Measurements from ENCODE around the gene KRTAP2-1.
"Not testable (repeated sequence)": the region's sequence is repeated elsewhere in the genome, so short reads cannot be mapped to it uniquely, and the experiment has no call there.

Gene KRTAP2-1

GRCh38 chr17:41057547-41057946, 10.4 kb upstream of the KRTAP2-1 start:
- Histone ChIP-seq H3K27ac (ENCODE audit: extremely low read depth, low read depth, low read length) (no peak overlapping the region), H3K36me3 (ENCODE audit: control insufficient read depth in 2 of 2, insufficient read depth in 1 of 2, low read length in 2 of 2) (no peaks in the 10 kb centered on the region), H3K4me1 (ENCODE audit: control insufficient read depth, insufficient read depth, low read length) (no peaks in the 10 kb centered on the region), H3K4me3 (ENCODE audit: low read depth, low read length) (no peak overlapping the region), H3K9me3 (ENCODE audit: control insufficient read depth, insufficient read depth, low read depth, low read length) (no peaks in the 10 kb centered on the region)
- ChIA-PET CTCF (no interaction called here), POLR2A (no interaction called here)
- TF ChIP-seq ZNF146 (tag by site-specific recombination; IDR thresholded peaks at IDR 0.05), result peak; percentile 94
- 0 out of 2 replicates have a peak, but pooled peaks have one; percentile 63 for TF ChIP-seq ZNF280D (tag by site-specific recombination; IDR thresholded peaks at IDR 0.05)
- TF ChIP-seq ZNF10 (tag by site-specific recombination; IDR thresholded peaks at IDR 0.05), result no peak

- H3K9me3 ChIP-seq (ENCODE audit: control insufficient read depth, insufficient read depth, low read depth, low read length); H3K36me3 ChIP-seq (ENCODE audit: control insufficient read depth in 2 of 2, insufficient read depth in 1 of 2, low read length in 2 of 2); H3K4me1 ChIP-seq (ENCODE audit: control insufficient read depth, insufficient read depth, low read length); H3K27ac ChIP-seq (ENCODE audit: extremely low read depth, low read depth, low read length); POLR2A ChIA-PET; H3K4me3 ChIP-seq (ENCODE audit: low read depth, low read length); CTCF ChIA-PET: not testable (repeated sequence)
Measured at GRCh38 chr17:41055130-41055529, 8.0 kb upstream of the KRTAP2-1 start, which contains the start of gene KRTAP2-2. TSS of gene KRTAP2-2 (minus strand) at chr17:41055230. CDS start at chr17:41055211, 19 bp downstream.

- H3K4me1 ChIP-seq (ENCODE audit: control insufficient read depth, insufficient read depth, low read length); CTCF ChIA-PET; H3K27ac ChIP-seq (ENCODE audit: extremely low read depth, low read depth, low read length); H3K4me3 ChIP-seq (ENCODE audit: low read depth, low read length); H3K9me3 ChIP-seq (ENCODE audit: control insufficient read depth, insufficient read depth, low read depth, low read length); POLR2A ChIA-PET; H3K36me3 ChIP-seq (ENCODE audit: control insufficient read depth in 2 of 2, insufficient read depth in 1 of 2, low read length in 2 of 2): not testable (repeated sequence)
- TF ChIP-seq GLIS1 (tag by site-specific recombination; IDR thresholded peaks at IDR 0.05) (peak; percentile 51; the same call in 1 of the 2 replicates), ZIC2 (tag by site-specific recombination; IDR thresholded peaks at IDR 0.05) (peak; percentile 75)
Measured at GRCh38 chr17:41054556-41054955, 7.4 kb upstream of the KRTAP2-1 start.

- ChIA-PET CTCF (no interaction called here), POLR2A (no interaction called here)
- H3K27ac ChIP-seq (ENCODE audit: extremely low read depth, low read depth, low read length), result no peak overlapping the region
- H3K9me3 ChIP-seq (ENCODE audit: control insufficient read depth, insufficient read depth, low read depth, low read length), result no peaks in the 10 kb centered on the region
- H3K4me3 ChIP-seq (ENCODE audit: low read depth, low read length), result no peak overlapping the region
- TF ChIP-seq YY2 (tag by site-specific recombination; IDR thresholded peaks at IDR 0.05), result no peak
- no peaks in the 10 kb centered on the region for H3K36me3 ChIP-seq (ENCODE audit: control insufficient read depth in 2 of 2, insufficient read depth in 1 of 2, low read length in 2 of 2)
- no peaks in the 10 kb centered on the region for H3K4me1 ChIP-seq (ENCODE audit: control insufficient read depth, insufficient read depth, low read length)
Measured at GRCh38 chr17:41054025-41054424, 6.9 kb upstream of the KRTAP2-1 start.

- Histone ChIP-seq H3K9me3 (ENCODE audit: control insufficient read depth, insufficient read depth, low read depth, low read length) (no peaks in the 10 kb centered on the region), H3K4me3 (ENCODE audit: low read depth, low read length) (no peak overlapping the region), H3K36me3 (ENCODE audit: control insufficient read depth in 2 of 2, insufficient read depth in 1 of 2, low read length in 2 of 2) (no peaks in the 10 kb centered on the region), H3K4me1 (ENCODE audit: control insufficient read depth, insufficient read depth, low read length) (no peaks in the 10 kb centered on the region), H3K27ac (ENCODE audit: extremely low read depth, low read depth, low read length) (no peak overlapping the region)
- POLR2A ChIA-PET, result no interaction called here
- CTCF ChIA-PET, result interaction anchor here (0.7 kb wide), 1 partner anchor 597 kb away, joined by 3 read pairs; no protein-coding TSS in a partner anchor
- no peak for TF ChIP-seq ZNF580 (tag by site-specific recombination; IDR thresholded peaks at IDR 0.05)
- no peak for TF ChIP-seq ZNF155 (tag by site-specific recombination; IDR thresholded peaks at IDR 0.05)
- TF ChIP-seq ZNF518A (tag by site-specific recombination; conservative IDR thresholded peaks at IDR 0.05; ENCODE audit: low read depth), result no peak
- no peak for TF ChIP-seq EGR2 (tag by site-specific recombination; IDR thresholded peaks at IDR 0.05; ENCODE audit: low read depth)
- no peak for TF ChIP-seq ZNF571 (tag by site-specific recombination; IDR thresholded peaks at IDR 0.05)
- no peak for TF ChIP-seq BCL11A (tag by site-specific recombination; IDR thresholded peaks at IDR 0.05; ENCODE audit: low read depth)
- no peak for TF ChIP-seq ZNF2 (tag by site-specific recombination; IDR thresholded peaks at IDR 0.05)
- no peak for TF ChIP-seq ZNF791 (tag by site-specific recombination; IDR thresholded peaks at IDR 0.05)
- TF ChIP-seq ZNF341 (tag by site-specific recombination; IDR thresholded peaks at IDR 0.05; ENCODE audit: low read depth), result no peak
- TF ChIP-seq OSR2 (tag by site-specific recombination; IDR thresholded peaks at IDR 0.05), result no peak
- no peak for TF ChIP-seq ZNF626 (tag by site-specific recombination; IDR thresholded peaks at IDR 0.05)
- no peak for TF ChIP-seq ZFHX2 (tag by site-specific recombination; conservative IDR thresholded peaks at IDR 0.05)
Measured at GRCh38 chr17:41052566-41052965, 5.5 kb upstream of the KRTAP2-1 start.
